K562 (cell line): ENCODE measurements around the gene PIK3R5. TPM values are rescaled to one million over a fixed set of nuclear protein-coding genes. Genes with fewer than 3 reads are reported as not detected.

Experiments used
- ATAC-seq: fragments of 200-7000 bp; cut with Tn5 transposase; 3 replicates; pipeline ENCODE4 v1.9.1; 2020; ENCODE audit warnings: moderate library complexity
- BruUV-seq: library from RNA; stranded (reverse); fragments of 400-500 nt; replicated peaks from 2 replicates; lab custom pipeline; 2021; lab: Mats Ljungman, UMichigan
- CTCF ChIA-PET: fragments of 300-600 bp; formaldehyde crosslinking; extraction: SDS; loops from one replicate; lab custom pipeline; 2021; ENCODE audit warnings: low intra/inter-chr PET ratio; lab: Yijun Ruan, JAX
- POLR2A ChIA-PET: fragments of 300-600, 350-650 bp; sonication (Branson Sonifier 250); formaldehyde crosslinking; extraction: SDS; loops from one replicate; lab custom pipeline; 2021; ENCODE audit warnings: antibody characterized with exemption, inconsistent platforms; lab: Yijun Ruan, JAX
- DNase-seq, 4 experiments: peaks; one replicate each; pipeline versions ENCODE4 v3.0.0 to v3.0.0-alpha.2; 2011 to 2018; ENCODE audit warnings: low spot score in 3 of 4, mixed read lengths in 3 of 4; ENCODE audit errors: extremely low read depth in 1 of 4
- FAIRE-seq: peaks from 2 replicates; lab custom pipeline; 2011; peaks lifted over from hg19 to GRCh38; lab: Jason Lieb, UNC
- H2AFZ ChIP-seq: 2 replicates; pipeline ENCODE4 v1.6.0; 2011; ENCODE audit warnings: low read depth, low read length, control low read depth, inconsistent platforms
- H3K27ac ChIP-seq: fragments of 200-600 bp; 3 replicates; pipeline ENCODE4 v1.8.0; 2011; ENCODE audit warnings: low read depth, mild to moderate bottlenecking, control low read depth, inconsistent platforms, low read length, moderate library complexity, mixed read lengths; ENCODE audit errors: extremely low read depth
- H3K27me3 ChIP-seq, 2 experiments: fragments of 300-600 bp in 1 of 2; 2 replicates in 1 of 2; 3 replicates in 1 of 2; pipeline versions ENCODE4 v1.6.0 to v1.8.0; 2011; ENCODE audit warnings: inconsistent platforms in 2 of 2, low read length in 2 of 2, mild to moderate bottlenecking in 1 of 2, mixed read lengths in 1 of 2, moderate library complexity in 1 of 2; ENCODE audit not compliant: control insufficient read depth in 2 of 2, insufficient read depth in 2 of 2
- H3K36me3 ChIP-seq: fragments of 300-600 bp; 3 replicates; pipeline ENCODE4 v1.8.0; 2011; ENCODE audit warnings: mild to moderate bottlenecking, low read length, inconsistent platforms; ENCODE audit not compliant: control insufficient read depth, insufficient read depth
- H3K4me1 ChIP-seq, 2 experiments: fragments of 200-600 bp in 1 of 2; replicated peaks in 1 of 2; 2 replicates in 1 of 2; 3 replicates in 1 of 2; pipeline versions ENCODE4 v1.5.1 to v1.8.0; 2011; ENCODE audit warnings: inconsistent platforms in 2 of 2, low read length in 2 of 2, mild to moderate bottlenecking in 1 of 2, mixed read lengths in 1 of 2, moderate library complexity in 1 of 2; ENCODE audit not compliant: control insufficient read depth in 2 of 2, insufficient read depth in 2 of 2
- H3K4me2 ChIP-seq: 2 replicates; pipeline ENCODE4 v1.6.1; 2011; ENCODE audit warnings: low read length, control low read depth, inconsistent platforms, mixed read lengths; ENCODE audit not compliant: insufficient read depth
- H3K4me3 ChIP-seq: fragments of 200-600 bp; sonication (generic), shearing (Covaris generic); 2 replicates; pipeline ENCODE4 v1.5.1; 2016; ENCODE audit warnings: control low read depth, inconsistent platforms
- H3K79me2 ChIP-seq: fragments of 200-600 bp; 3 replicates; pipeline ENCODE4 v1.8.0; 2011; ENCODE audit warnings: low read length, inconsistent platforms; ENCODE audit not compliant: control insufficient read depth, insufficient read depth
- H3K9ac ChIP-seq, 2 experiments: 2 replicates each; pipeline versions ENCODE4 v1.6.0 to v1.6.1; 2011; ENCODE audit warnings: low read depth in 2 of 2, low read length in 2 of 2, control low read depth in 1 of 2, inconsistent platforms in 1 of 2, mild to moderate bottlenecking in 1 of 2, mixed read lengths in 1 of 2; ENCODE audit not compliant: insufficient read depth in 1 of 2
- H3K9me1 ChIP-seq: one replicate; pipeline ENCODE4 v1.6.0; 2011; ENCODE audit warnings: inconsistent platforms, mild to moderate bottlenecking, low read length, moderate library complexity; ENCODE audit not compliant: control insufficient read depth, insufficient read depth
- H3K9me3 ChIP-seq: replicated peaks from 2 replicates; pipeline ENCODE4 v1.5.1; 2011; ENCODE audit warnings: low read depth, low read length, inconsistent platforms; ENCODE audit not compliant: control insufficient read depth, insufficient read depth
- H4K20me1 ChIP-seq: replicated peaks from 2 replicates; pipeline ENCODE4 v1.6.1; 2011; ENCODE audit warnings: low read length, inconsistent platforms, mixed read lengths; ENCODE audit not compliant: control insufficient read depth, insufficient read depth
- CBX3 ChIP-seq, 2 experiments: IDR thresholded peaks; 1 replicate in 1 of 2; 2 replicates in 1 of 2; pipeline ENCODE4 v1.6.1; 2012; ENCODE audit warnings: inconsistent platforms in 2 of 2, low read length in 2 of 2, borderline replicate concordance in 1 of 2, control low read depth in 1 of 2
- ELF1 ChIP-seq: fragments of 200-800 bp; sonication (Bioruptor generic); IDR thresholded peaks from 2 replicates; pipeline ENCODE4 v1.6.1; 2016; ENCODE audit warnings: missing genetic modification characterization, missing compliant biosample characterization
- GTF2B ChIP-seq: IDR thresholded peaks from 2 replicates; pipeline ENCODE4 v1.6.1; 2011; ENCODE audit not compliant: insufficient read length; ENCODE audit errors: extremely low read depth
- HBP1 ChIP-seq: fragments of 450-650 bp; formaldehyde crosslinking; IDR thresholded peaks from 2 replicates; pipeline ENCODE4 v1.4.0; 2022; ENCODE audit warnings: missing genetic modification characterization
- MEF2A ChIP-seq: IDR thresholded peaks from 2 replicates; pipeline ENCODE4 v1.6.1; 2011; ENCODE audit warnings: low read depth, mild to moderate bottlenecking, low read length, moderate library complexity; ENCODE audit not compliant: control insufficient read depth
- MYBL2 ChIP-seq, 2 experiments: fragments of 450-650 bp in 1 of 2; sonication (generic) in 1 of 2; formaldehyde crosslinking in 1 of 2; IDR thresholded peaks; 2 replicates each; pipeline versions ENCODE4 v1.6.1 to v1.8.1; 2017 to 2022; ENCODE audit warnings: borderline replicate concordance in 1 of 2, inconsistent platforms in 1 of 2, low read depth in 1 of 2, mild to moderate bottlenecking in 1 of 2, missing genetic modification reagents in 1 of 2, moderate library complexity in 1 of 2
- SMARCA5 ChIP-seq: fragments of 450-650 bp; IDR thresholded peaks from 2 replicates; pipeline ENCODE4 v1.6.1; 2016
- TAF7 ChIP-seq: fragments of 450-650 bp; IDR thresholded peaks from 2 replicates; pipeline ENCODE4 v1.6.1; 2016; ENCODE audit warnings: missing genetic modification characterization, missing compliant biosample characterization
- ZBED1 ChIP-seq: IDR thresholded peaks from 2 replicates; pipeline ENCODE4 v1.6.1; 2014
- ZNF707 ChIP-seq: fragments of 250-450 bp; sonication (Bioruptor Pico); conservative IDR thresholded peaks from 2 replicates; pipeline ENCODE4 v1.8.0; 2022; ENCODE audit warnings: inconsistent platforms, mild to moderate bottlenecking, moderate library complexity
- WGBS: fragments of 100-300 bp; shearing (Covaris generic); methylation state at CpG from one replicate; pipeline ENCODE4 v1.1.6; 2016; ENCODE audit warnings: low coverage, mixed read lengths; ENCODE audit not compliant: insufficient coverage; ENCODE audit errors: missing lambda C conversion rate; 5-methylcytosine and 5-hydroxymethylcytosine counted together
- in situ Hi-C: fragments of 300-500 bp; cut with MboI; formaldehyde crosslinking; loops from 4 replicates; pipeline ENCODE4 v1.15.0; 2018; ENCODE audit warnings: inconsistent platforms, mixed read lengths
- intact Hi-C: fragments of 100-400 bp; cut with micrococcal nuclease; formaldehyde crosslinking; loops from 2 replicates; pipeline ENCODE4 v1.14.2; 2022
- polyA plus RNA-seq, 8 experiments: library from polyadenylated mRNA; depleted of rRNA in 4 of 8; stranded (reverse) in 5 of 8; unstranded in 3 of 8; fragments of >200 nt; fragmentation: Nextera tagmentation in 2 of 8; fragmentation: Illumina TruSeq in 1 of 8; extraction: Ambion mirVana in 2 of 8; extraction: Trizol in 1 of 8; gene quantifications; 2 replicates each; pipeline versions ENCODE4 v1.2.1 to v1.2.3, GENCODE V29; 2011 to 2014; ENCODE audit warnings: inconsistent platforms in 1 of 8, missing spikeins in 1 of 8
- total RNA-seq, 7 experiments: library from RNA; depleted of rRNA in 6 of 7; stranded (reverse); fragments of >200 nt in 6 of 7; fragmentation: Illumina TruSeq in 2 of 7; extraction: Trizol in 2 of 7; gene quantifications; 2 replicates each; pipeline versions ENCODE4 v1.2.1 to v1.2.3, GENCODE V29; 2011 to 2021; ENCODE audit warnings: low replicate concordance in 1 of 7

PIK3R5 gene
- total and polyA plus RNA-seq, 9 of the 15 experiments (the other 6 are each of a cell fraction or from before 2014, with no cell fraction given), result 0.01 to 0.38 TPM; not detected in 7

GRCh38 chr17:8905331-8905730 lies 60.2 kb downstream of the PIK3R5 start:
- intact Hi-C loops (no loop called here), in situ Hi-C loops (no loop called here)
- H3K9me3 ChIP-seq, result no peaks in the 10 kb centered on the region
- no peaks in the 10 kb centered on the region for H4K20me1 ChIP-seq
- ATAC-seq, result no peak
- no TSS peak for BruUV-seq
- H3K36me3 ChIP-seq, result no peaks in the 10 kb centered on the region
- no peaks in the 10 kb centered on the region for H3K4me1 ChIP-seq
- H3K9me1 ChIP-seq, result no peaks in the 10 kb centered on the region
- no peak overlapping the region for H3K27ac ChIP-seq
- H3K79me2 ChIP-seq, result no peaks in the 10 kb centered on the region
- no peak overlapping the region for H2AFZ ChIP-seq
- 0% methylated on average over 7 of the region's 7 CpGs for WGBS
- FAIRE-seq, result no peak
- H3K4me2 ChIP-seq, result no peak overlapping the region
- H3K4me3 ChIP-seq, result no peak overlapping the region
- no peak overlapping the region for H3K9ac ChIP-seq
- peaks cover 0 to 12% of the 10 kb centered on the region in 2 experiments; a peak in 2 of 5 replicates for H3K27me3 ChIP-seq
- ChIA-PET CTCF (no interaction called here), POLR2A (no interaction called here)
- no peak for DNase-seq
- TF ChIP-seq MYBL2 (IDR thresholded peaks at IDR 0.05; ENCODE audit: low read depth), result no peak
- no peak for TF ChIP-seq MYBL2 (CRISPR knock-in tag; IDR thresholded peaks at IDR 0.05; ENCODE audit: borderline replicate concordance)

GRCh38 chr17:8904686-8905085 lies 60.8 kb downstream of the PIK3R5 start:
- Histone ChIP-seq H3K36me3 (no peaks in the 10 kb centered on the region), H3K4me3 (no peak overlapping the region), H3K4me1 (no peaks in the 10 kb centered on the region; a peak in 1 of 5 replicates), H3K9me3 (no peaks in the 10 kb centered on the region), H2AFZ (no peak overlapping the region), H3K27me3 (peaks cover 0 to 8% of the 10 kb centered on the region in 2 experiments; a peak in 2 of 5 replicates), H3K79me2 (no peaks in the 10 kb centered on the region)
- no peak for FAIRE-seq
- CTCF ChIA-PET, result no interaction called here
- no peak for TF ChIP-seq CBX3 (IDR thresholded peaks at IDR 0.05; ENCODE audit: borderline replicate concordance in 1 of 2, low read length in 2 of 2)
- TF ChIP-seq MEF2A, result no peak
- TF ChIP-seq ZBED1, result no peak
- no peak for TF ChIP-seq ELF1 (tag)
- TF ChIP-seq ZNF707, result no peak
- TF ChIP-seq TAF7, result no peak
- TF ChIP-seq HBP1 (CRISPR knock-in tag), result no peak
- TF ChIP-seq GTF2B, result no peak
- no peak for TF ChIP-seq SMARCA5
- TF ChIP-seq, all 486 proteins: peak for 0
- intact Hi-C loops (no loop called here), in situ Hi-C loops (no loop called here)
- no TSS peak for BruUV-seq
- H3K27ac ChIP-seq, result no peak overlapping the region
- no peaks in the 10 kb centered on the region for H3K9me1 ChIP-seq
- POLR2A ChIA-PET, result no interaction called here
- ATAC-seq (no peak), DNase-seq (no peak)
- no peak overlapping the region for H3K4me2 ChIP-seq
- no peaks in the 10 kb centered on the region for H4K20me1 ChIP-seq
- 0% methylated on average over 5 of the region's 5 CpGs for WGBS
- no peak overlapping the region for H3K9ac ChIP-seq
